HEK293 (cell line): ENCODE measurements around the gene RPS21.
A peak's percentile ranks its signal among the peaks of the same experiment; 100 is the strongest.

Experiments used
- CTCF ChIA-PET: fragments of 350-600 bp; formaldehyde crosslinking; extraction: SDS; loops from one replicate; lab custom pipeline; 2021; ENCODE audit warnings: antibody characterized with exemption; lab: Yijun Ruan, JAX
- POLR2A ChIA-PET: fragments of 300-600 bp; formaldehyde crosslinking; extraction: SDS; loops from one replicate; lab custom pipeline; 2020; ENCODE audit warnings: antibody characterized with exemption, inconsistent platforms; lab: Yijun Ruan, JAX
- H3K27ac ChIP-seq: fragments of 200-500 bp; sonication (Bioruptor generic); 2 replicates; pipeline ENCODE4 v1.5.1; 2014; ENCODE audit warnings: low read depth, low read length, control low read depth, inconsistent platforms; ENCODE audit errors: extremely low read depth
- H3K36me3 ChIP-seq, 2 experiments: fragments of 200-500 bp in 1 of 2; sonication (Bioruptor generic) in 1 of 2; 1 replicate in 1 of 2; 2 replicates in 1 of 2; pipeline ENCODE4 v1.5.1; 2014 to 2017; ENCODE audit warnings: inconsistent platforms in 2 of 2, low read length in 2 of 2; ENCODE audit not compliant: control insufficient read depth in 2 of 2, insufficient read depth in 1 of 2
- H3K4me1 ChIP-seq: fragments of 200-500 bp; sonication (Bioruptor generic); 2 replicates; pipeline ENCODE4 v1.5.1; 2014; ENCODE audit warnings: mild to moderate bottlenecking, low read length, inconsistent platforms; ENCODE audit not compliant: control insufficient read depth, insufficient read depth
- H3K4me3 ChIP-seq: 2 replicates; pipeline ENCODE4 v1.5.1; 2011; ENCODE audit warnings: low read depth, mild to moderate bottlenecking, control low read depth, low read length, moderate library complexity
- H3K9me3 ChIP-seq: fragments of 200-500 bp; sonication (Bioruptor generic); 2 replicates; pipeline ENCODE4 v1.5.1; 2014; ENCODE audit warnings: low read depth, low read length, inconsistent platforms; ENCODE audit not compliant: control insufficient read depth, insufficient read depth
- BCL6B ChIP-seq: fragments of 450-650 bp; formaldehyde crosslinking; IDR thresholded peaks from 2 replicates; pipeline ENCODE4 v1.5.1; 2017; ENCODE audit warnings: missing biosample characterization, missing genetic modification characterization
- HIC1 ChIP-seq: fragments of 450-650 bp; formaldehyde crosslinking; IDR thresholded peaks from 2 replicates; pipeline ENCODE4 v1.5.1; 2016; ENCODE audit warnings: missing biosample characterization, missing genetic modification characterization
- KLF7 ChIP-seq: fragments of 450-650 bp; formaldehyde crosslinking; IDR thresholded peaks from 2 replicates; pipeline ENCODE4 v1.5.1; 2016; ENCODE audit warnings: missing biosample characterization, missing genetic modification characterization, borderline replicate concordance
- KLF9 ChIP-seq: fragments of 450-650 bp; formaldehyde crosslinking; IDR thresholded peaks from 2 replicates; pipeline ENCODE4 v1.5.1; 2016; ENCODE audit warnings: missing biosample characterization, missing genetic modification characterization, low read depth
- PBX3 ChIP-seq: sonication (generic); formaldehyde crosslinking; IDR thresholded peaks from 2 replicates; pipeline ENCODE4 v1.8.1; 2022; ENCODE audit warnings: mild to moderate bottlenecking, moderate library complexity, missing genetic modification reagents
- PRDM6 ChIP-seq: fragments of 450-650 bp; formaldehyde crosslinking; IDR thresholded peaks from 2 replicates; pipeline ENCODE4 v1.5.1; 2017; ENCODE audit warnings: missing biosample characterization, missing genetic modification characterization
- REPIN1 ChIP-seq: fragments of 450-650 bp; formaldehyde crosslinking; IDR thresholded peaks from 2 replicates; pipeline ENCODE4 v1.5.1; 2017; ENCODE audit warnings: missing biosample characterization, missing genetic modification characterization, low read depth
- SALL2 ChIP-seq: fragments of 450-650 bp; formaldehyde crosslinking; IDR thresholded peaks from 2 replicates; pipeline ENCODE4 v1.5.0; 2017; ENCODE audit warnings: missing biosample characterization, mild to moderate bottlenecking, missing genetic modification characterization, borderline replicate concordance
- SP2 ChIP-seq: fragments of 450-650 bp; formaldehyde crosslinking; IDR thresholded peaks from 2 replicates; pipeline ENCODE4 v1.5.1; 2016; ENCODE audit warnings: missing biosample characterization, missing genetic modification characterization
- SP7 ChIP-seq: fragments of 450-650 bp; formaldehyde crosslinking; IDR thresholded peaks from 2 replicates; pipeline ENCODE4 v1.5.1; 2016; ENCODE audit warnings: missing biosample characterization, missing genetic modification characterization
- YY2 ChIP-seq: fragments of 450-650 bp; formaldehyde crosslinking; IDR thresholded peaks from 2 replicates; pipeline ENCODE4 v1.5.1; 2016; ENCODE audit warnings: missing biosample characterization, missing genetic modification characterization
- ZIC2 ChIP-seq: fragments of 450-650 bp; formaldehyde crosslinking; IDR thresholded peaks from 2 replicates; pipeline ENCODE4 v1.5.1; 2016; ENCODE audit warnings: missing biosample characterization, missing genetic modification characterization
- ZNF112 ChIP-seq: fragments of 450-650 bp; formaldehyde crosslinking; IDR thresholded peaks from 2 replicates; pipeline ENCODE4 v1.5.0; 2017; ENCODE audit warnings: missing biosample characterization, missing genetic modification characterization
- ZNF16 ChIP-seq: fragments of 450-650 bp; formaldehyde crosslinking; IDR thresholded peaks from 2 replicates; pipeline ENCODE4 v1.5.1; 2016; ENCODE audit warnings: low read depth, missing biosample characterization, missing genetic modification characterization
- ZNF223 ChIP-seq: fragments of 450-650 bp; formaldehyde crosslinking; IDR thresholded peaks from 2 replicates; pipeline ENCODE4 v1.5.1; 2016; ENCODE audit warnings: missing biosample characterization, missing genetic modification characterization
- ZNF248 ChIP-seq: fragments of 450-650 bp; formaldehyde crosslinking; IDR thresholded peaks from 2 replicates; pipeline ENCODE4 v1.5.1; 2017; ENCODE audit warnings: missing biosample characterization, missing genetic modification characterization
- ZNF398 ChIP-seq: fragments of 450-650 bp; formaldehyde crosslinking; IDR thresholded peaks from 2 replicates; pipeline ENCODE4 v1.5.1; 2017; ENCODE audit warnings: missing biosample characterization, missing genetic modification characterization
- ZNF426 ChIP-seq: fragments of 450-650 bp; formaldehyde crosslinking; IDR thresholded peaks from 2 replicates; pipeline ENCODE4 v1.5.1; 2017; ENCODE audit warnings: missing biosample characterization, missing genetic modification characterization, mild to moderate bottlenecking, inconsistent platforms, moderate library complexity
- ZNF513 ChIP-seq: fragments of 450-650 bp; IDR thresholded peaks from 2 replicates; pipeline ENCODE4 v1.5.1; 2018; ENCODE audit warnings: missing biosample characterization, missing genetic modification characterization
- ZNF580 ChIP-seq: fragments of 450-650 bp; formaldehyde crosslinking; IDR thresholded peaks from 2 replicates; pipeline ENCODE4 v1.5.1; 2016; ENCODE audit warnings: missing biosample characterization, missing genetic modification characterization
- ZNF600 ChIP-seq: fragments of 450-650 bp; formaldehyde crosslinking; IDR thresholded peaks from 2 replicates; pipeline ENCODE4 v1.5.1; 2016; ENCODE audit warnings: missing biosample characterization, missing genetic modification characterization
- ZNF776 ChIP-seq: fragments of 450-650 bp; formaldehyde crosslinking; IDR thresholded peaks from 2 replicates; pipeline ENCODE4 v1.5.0; 2017; ENCODE audit warnings: missing biosample characterization, missing genetic modification characterization, borderline replicate concordance

The RPS21 gene

GRCh38 chr20:62398120-62398821, 11.4 kb downstream of the RPS21 start:
- H3K27ac ChIP-seq: no peak overlapping the region
- peak; percentile 36; the same call in 1 of the 2 replicates for TF ChIP-seq ZNF776 (tag by site-specific recombination)
- no peak for TF ChIP-seq KLF7 (tag by site-specific recombination)
- no peak for TF ChIP-seq REPIN1
- 0 out of 2 replicates have a peak, but pooled peaks have one; percentile 38 for TF ChIP-seq HIC1 (tag by site-specific recombination)
- no peak for TF ChIP-seq ZNF16
- no peak for TF ChIP-seq ZNF426
- no peak for TF ChIP-seq ZNF112 (tag by site-specific recombination)
- no peak for TF ChIP-seq SP7
- TF ChIP-seq ZNF600 (tag by site-specific recombination): no peak
- TF ChIP-seq ZNF580: no peak
- TF ChIP-seq ZNF248 (tag by site-specific recombination): peak; percentile 40
- no peak for TF ChIP-seq KLF9 (tag by site-specific recombination)
- no peak for TF ChIP-seq ZNF398
- TF ChIP-seq ZIC2 (tag by site-specific recombination): no peak
- TF ChIP-seq ZNF513 (tag by site-specific recombination): peak; percentile 73
- no peak for TF ChIP-seq PRDM6
- no peak for TF ChIP-seq ZNF223 (tag by site-specific recombination)
- TF ChIP-seq SALL2 (tag by site-specific recombination): 0 out of 2 replicates have a peak, but pooled peaks have one; percentile 16
- TF ChIP-seq YY2 (tag by site-specific recombination): no peak
- no peak for TF ChIP-seq PBX3 (CRISPR knock-in tag)
- no peak for TF ChIP-seq SP2
- 0 out of 2 replicates have a peak, but pooled peaks have one; percentile 10 for TF ChIP-seq BCL6B (tag by site-specific recombination)
- no peaks in the 10 kb centered on the region for H3K9me3 ChIP-seq
- ChIA-PET POLR2A (no interaction called here), CTCF (no interaction called here)
- H3K36me3 ChIP-seq: peaks cover 0 to 46% of the 10 kb centered on the region in 2 experiments; a peak in 2 of 3 replicates
- H3K4me1 ChIP-seq: no peaks in the 10 kb centered on the region
- no peak overlapping the region for H3K4me3 ChIP-seq
